MM.1S (cell line): ENCODE results near the gene CEMP1.

Experiments used
- DNase-seq: peaks from one replicate; pipeline ENCODE4 v3.0.0-alpha.2; 2015
- H2AFZ ChIP-seq: fragments of 300-600 bp; sonication (generic); 2 replicates; pipeline ENCODE4 v1.6.0; 2016; ENCODE audit warnings: antibody characterized with exemption, low read length
- H3F3A ChIP-seq: fragments of 300-600 bp; sonication (generic); 2 replicates; pipeline ENCODE4 v1.6.1; 2016; ENCODE audit warnings: mild to moderate bottlenecking, antibody characterized with exemption, low read length, moderate library complexity, mixed read lengths; ENCODE audit not compliant: insufficient read depth
- H3K27ac ChIP-seq: fragments of 300-600 bp; sonication (generic); 2 replicates; pipeline ENCODE4 v1.5.1; 2016; ENCODE audit warnings: mild to moderate bottlenecking, low read length
- H3K27me3 ChIP-seq: fragments of 300-600 bp; sonication (generic); replicated peaks from 2 replicates; pipeline ENCODE4 v1.6.0; 2016; ENCODE audit warnings: low read length; ENCODE audit not compliant: insufficient read depth
- H3K36me3 ChIP-seq: fragments of 300-600 bp; sonication (generic); replicated peaks from 2 replicates; pipeline ENCODE4 v1.6.1; 2016; ENCODE audit warnings: mild to moderate bottlenecking, low read length, mixed read lengths; ENCODE audit not compliant: insufficient read depth
- H3K4me1 ChIP-seq: fragments of 300-600 bp; sonication (generic); 2 replicates; pipeline ENCODE4 v1.6.1; 2016; ENCODE audit warnings: low read length, mixed read lengths
- H3K4me2 ChIP-seq: fragments of 300-600 bp; sonication (generic); 2 replicates; pipeline ENCODE4 v1.6.0; 2016; ENCODE audit warnings: low read depth, low read length
- H3K4me3 ChIP-seq: fragments of 300-600 bp; sonication (generic); 2 replicates; pipeline ENCODE4 v1.5.1; 2016; ENCODE audit warnings: low read length, mixed read lengths
- H3K79me2 ChIP-seq: fragments of 300-600 bp; sonication (generic); 2 replicates; pipeline ENCODE4 v1.6.1; 2016; ENCODE audit warnings: mixed run types, low read length, mixed read lengths
- H3K9ac ChIP-seq: fragments of 300-600 bp; sonication (generic); 2 replicates; pipeline ENCODE4 v1.6.1; 2016; ENCODE audit warnings: low read length, mixed read lengths
- H3K9me2 ChIP-seq: fragments of 300-600 bp; sonication (generic); replicated peaks from 2 replicates; pipeline ENCODE4 v1.6.1; 2016; ENCODE audit warnings: mild to moderate bottlenecking, low read length, mixed read lengths; ENCODE audit not compliant: insufficient read depth
- H3K9me3 ChIP-seq: fragments of 300-600 bp; sonication (generic); replicated peaks from 2 replicates; pipeline ENCODE4 v1.6.1; 2016; ENCODE audit warnings: mild to moderate bottlenecking, low read length, mixed read lengths; ENCODE audit not compliant: insufficient read depth
- H4K20me1 ChIP-seq: fragments of 300-600 bp; sonication (generic); 2 replicates; pipeline ENCODE4 v1.6.1; 2016; ENCODE audit warnings: mild to moderate bottlenecking, low read length, moderate library complexity, mixed read lengths; ENCODE audit not compliant: insufficient read depth
- EZH2 ChIP-seq: fragments of 300-600 bp; sonication (generic); optimal IDR thresholded peaks from 2 replicates; pipeline ENCODE3; 2017; ENCODE audit warnings: low read depth, mild to moderate bottlenecking, antibody characterized with exemption, low read length, mixed read lengths
- EZH2phosphoT487 ChIP-seq: fragments of 300-600 bp; sonication (generic); IDR thresholded peaks from 2 replicates; pipeline ENCODE4 v1.6.1; 2018; ENCODE audit warnings: antibody characterized with exemption, low read length
- TF ChIP-seq, protein P1 (sequence below): fragments of 300-600 bp; sonication (generic); IDR thresholded peaks from 2 replicates; pipeline ENCODE4 v1.5.1; 2016; ENCODE audit warnings: antibody characterized with exemption, low read length, mixed read lengths

The CEMP1 gene

GRCh38 chr16:2490190-2491105, 40.8 kb downstream of the CEMP1 start:
- no peaks in the 10 kb centered on the region for H3F3A ChIP-seq
- H3K9me3 ChIP-seq: no peaks in the 10 kb centered on the region
- DNase-seq: no peak

GRCh38 chr16:2489581-2489980, 41.6 kb downstream of the CEMP1 start:
- no peak overlapping the region for H2AFZ ChIP-seq
- TF ChIP-seq, protein P1, sequence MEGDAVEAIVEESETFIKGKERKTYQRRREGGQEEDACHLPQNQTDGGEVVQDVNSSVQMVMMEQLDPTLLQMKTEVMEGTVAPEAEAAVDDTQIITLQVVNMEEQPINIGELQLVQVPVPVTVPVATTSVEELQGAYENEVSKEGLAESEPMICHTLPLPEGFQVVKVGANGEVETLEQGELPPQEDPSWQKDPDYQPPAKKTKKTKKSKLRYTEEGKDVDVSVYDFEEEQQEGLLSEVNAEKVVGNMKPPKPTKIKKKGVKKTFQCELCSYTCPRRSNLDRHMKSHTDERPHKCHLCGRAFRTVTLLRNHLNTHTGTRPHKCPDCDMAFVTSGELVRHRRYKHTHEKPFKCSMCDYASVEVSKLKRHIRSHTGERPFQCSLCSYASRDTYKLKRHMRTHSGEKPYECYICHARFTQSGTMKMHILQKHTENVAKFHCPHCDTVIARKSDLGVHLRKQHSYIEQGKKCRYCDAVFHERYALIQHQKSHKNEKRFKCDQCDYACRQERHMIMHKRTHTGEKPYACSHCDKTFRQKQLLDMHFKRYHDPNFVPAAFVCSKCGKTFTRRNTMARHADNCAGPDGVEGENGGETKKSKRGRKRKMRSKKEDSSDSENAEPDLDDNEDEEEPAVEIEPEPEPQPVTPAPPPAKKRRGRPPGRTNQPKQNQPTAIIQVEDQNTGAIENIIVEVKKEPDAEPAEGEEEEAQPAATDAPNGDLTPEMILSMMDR: no peak
- no peak for TF ChIP-seq EZH2
- no peak for TF ChIP-seq EZH2phosphoT487
- H3K27me3 ChIP-seq: no peaks in the 10 kb centered on the region
- H3F3A ChIP-seq: no peaks in the 10 kb centered on the region
- no peak overlapping the region for H3K9ac ChIP-seq
- no peaks in the 10 kb centered on the region for H3K9me3 ChIP-seq
- H3K4me1 ChIP-seq: no peaks in the 10 kb centered on the region
- H3K9me2 ChIP-seq: no peaks in the 10 kb centered on the region
- H3K36me3 ChIP-seq: no peaks in the 10 kb centered on the region
- no peaks in the 10 kb centered on the region for H4K20me1 ChIP-seq
- no peak overlapping the region for H3K27ac ChIP-seq
- H3K4me2 ChIP-seq: no peak overlapping the region
- H3K4me3 ChIP-seq: no peak overlapping the region
- no peak for DNase-seq
- H3K79me2 ChIP-seq: 0 out of 2 replicates have a peak, but pooled peaks cover 4% of the 10 kb centered on the region

More at GRCh38 chr16:2490190-2491105, 40.8 kb downstream of the CEMP1 start:
- H3K4me3 ChIP-seq: no peak overlapping the region
- no peaks in the 10 kb centered on the region for H3K36me3 ChIP-seq
- H4K20me1 ChIP-seq: no peaks in the 10 kb centered on the region
- H3K9ac ChIP-seq: no peak overlapping the region
- H3K79me2 ChIP-seq: 0 out of 2 replicates have a peak, but pooled peaks cover 4% of the 10 kb centered on the region
- TF ChIP-seq EZH2 (no peak), EZH2phosphoT487 (no peak)
- TF ChIP-seq, protein P1: no peak
- no peak overlapping the region for H3K27ac ChIP-seq
- H3K4me1 ChIP-seq: no peaks in the 10 kb centered on the region
- no peak overlapping the region for H2AFZ ChIP-seq
- H3K4me2 ChIP-seq: no peak overlapping the region
- no peaks in the 10 kb centered on the region for H3K27me3 ChIP-seq
- H3K9me2 ChIP-seq: no peaks in the 10 kb centered on the region

GRCh38 chr16:2487903-2488531, 43.2 kb downstream of the CEMP1 start:
- Histone ChIP-seq H3K4me1 (no peaks in the 10 kb centered on the region), H3F3A (no peaks in the 10 kb centered on the region), H3K9ac (no peak overlapping the region), H4K20me1 (no peaks in the 10 kb centered on the region), H2AFZ (no peak overlapping the region), H3K4me2 (no peak overlapping the region), H3K27ac (no peak overlapping the region), H3K27me3 (no peaks in the 10 kb centered on the region), H3K79me2 (0 out of 2 replicates have a peak, but pooled peaks cover 4% of the 10 kb centered on the region), H3K36me3 (no peaks in the 10 kb centered on the region), H3K9me3 (no peaks in the 10 kb centered on the region), H3K4me3 (no peak overlapping the region), H3K9me2 (no peaks in the 10 kb centered on the region)
- no peak for DNase-seq
- TF ChIP-seq EZH2 (no peak), EZH2phosphoT487 (no peak)
- TF ChIP-seq, protein P1: no peak
